ENCODE results near the gene DIS3L2. TPM values are rescaled to one million over a fixed set of nuclear protein-coding genes. Genes with fewer than 3 reads are reported as not detected.

Gene DIS3L2
- total and polyA plus RNA-seq, 2 of the 8 experiments (the other 6 are each of a cell fraction or from before 2014, with no cell fraction given) = 11.5 to 21.6 TPM

- H4K8ac ChIP-seq (ENCODE audit: extremely low read depth, insufficient read depth, low read length) = no peak overlapping the region; the same call in 1 of the 2 replicates
- no peaks in the 10 kb centered on the region for H3K27me3 ChIP-seq (replicated peaks in 1 of 4; ENCODE audit: control insufficient read depth in 3 of 4, extremely low read depth in 1 of 4, insufficient read depth in 3 of 4, low read length in 3 of 4)
- H3K27ac ChIP-seq (ENCODE audit: low read depth, low read length) = no peak overlapping the region; the same call in 1 of the 2 replicates
- H2BK5ac ChIP-seq (ENCODE audit: low read depth, low read length) = no peak overlapping the region
- ChIA-PET CTCF (ENCODE audit: partially characterized antibody) (interaction anchor here (0.6 to 2.0 kb wide), 13 partner anchors 8 to 413 kb away, joined by 3 to 6 read pairs (median 4); partner anchors contain the start of gene NPPC), POLR2A (ENCODE audit: partially characterized antibody) (no interaction called here)
- no peak overlapping the region for H3K23ac ChIP-seq (ENCODE audit: insufficient read length)
- H3K9me3 ChIP-seq (ENCODE audit: insufficient read depth in 2 of 2, low read depth in 1 of 2, low read length in 1 of 2) = peaks cover 7% of the 10 kb centered on the region in 2 experiments
- H3K4me2 ChIP-seq (ENCODE audit: insufficient read depth in 1 of 2, low read depth in 2 of 2, low read length in 2 of 2) = no peak overlapping the region
- H3K18ac ChIP-seq (ENCODE audit: extremely low read depth, low read length) = no peak overlapping the region
- no peak overlapping the region for H2AFZ ChIP-seq (ENCODE audit: low read length)
- FAIRE-seq (no peak), DNase-seq (ENCODE audit: low read depth in 1 of 2, low spot score in 2 of 2) (no peak)
- 95% methylated on average over 12 of the region's 12 CpGs; no CpG with 5 or more reads in 1 of the 2 experiments for WGBS, 2 experiments (ENCODE audit: extremely low coverage in 1 of 2, insufficient coverage in 1 of 2, insufficient read length in 1 of 2, insufficient replicate concordance in 2 of 2, low coverage in 1 of 2, low lambda C conversion rate in 2 of 2, missing lambda C conversion rate in 1 of 2)
- H3K4me3 ChIP-seq (ENCODE audit: extremely low read depth in 1 of 4, insufficient read depth in 2 of 4, low read depth in 3 of 4, low read length in 4 of 4) = no peak overlapping the region
- H3K4me1 ChIP-seq (replicated peaks in 1 of 4; ENCODE audit: control insufficient read depth in 3 of 4, insufficient read depth in 4 of 4, low read length in 3 of 4) = no peaks in the 10 kb centered on the region
- H3K79me1 ChIP-seq (ENCODE audit: low read depth, low read length) = no peaks in the 10 kb centered on the region
- H3K79me2 ChIP-seq (ENCODE audit: control insufficient read depth in 1 of 2, insufficient read depth in 2 of 2, low read length in 2 of 2) = no peaks in the 10 kb centered on the region
- no peaks in the 10 kb centered on the region for H3K36me3 ChIP-seq (ENCODE audit: control insufficient read depth in 2 of 4, insufficient read depth in 4 of 4, low read length in 3 of 4)
- no peak overlapping the region for H2BK20ac ChIP-seq (ENCODE audit: low read length)
- no peak overlapping the region for H3K9ac ChIP-seq (replicated peaks in 1 of 4; ENCODE audit: extremely low read depth in 1 of 4, low read depth in 3 of 4, low read length in 3 of 4)
- H2AK5ac ChIP-seq (ENCODE audit: low read depth, low read length) = no peak overlapping the region
- H4K5ac ChIP-seq (ENCODE audit: insufficient read length, low read depth, low read length) = no peak overlapping the region
- no peaks in the 10 kb centered on the region for H3K23me2 ChIP-seq (ENCODE audit: low read depth, low read length)
- peaks cover 0 to 2% of the 10 kb centered on the region in 2 experiments for H4K20me1 ChIP-seq (replicated peaks in 1 of 2; ENCODE audit: control insufficient read depth in 1 of 2, insufficient read depth in 2 of 2, low read length in 2 of 2)
- H3K56ac ChIP-seq (replicated peaks; ENCODE audit: insufficient read length, low read depth, low read length) = no peak overlapping the region
- H4K91ac ChIP-seq (replicated peaks; ENCODE audit: insufficient read length, low read length) = no peak overlapping the region
- no peak overlapping the region for H2BK12ac ChIP-seq (ENCODE audit: low read depth, low read length)
- TF ChIP-seq SP2 (IDR thresholded peaks at IDR 0.05; ENCODE audit: low read length) = no peak
- TF ChIP-seq CHD2 (IDR thresholded peaks at IDR 0.05; ENCODE audit: low read length) = no peak
- no peak for TF ChIP-seq YY1 (IDR thresholded peaks at IDR 0.05; ENCODE audit: low read depth, low read length)
- no peak for TF ChIP-seq HDAC6 (IDR thresholded peaks at IDR 0.05; ENCODE audit: low read depth, low read length)
- TF ChIP-seq CTCF (IDR thresholded peaks at IDR 0.05; ENCODE audit: control extremely low read depth in 1 of 3, insufficient read depth in 1 of 3, low read depth in 1 of 3, low read length in 3 of 3) = peak in 1 of 3 experiments; percentile 32; a peak in 1 of 4 replicates
- no peak overlapping the region for H3K14ac ChIP-seq (ENCODE audit: insufficient read length)
- no peak overlapping the region for H3K4ac ChIP-seq (replicated peaks; ENCODE audit: insufficient read length, low read depth, low read length)
- H2BK15ac ChIP-seq (ENCODE audit: low read length) = no peak overlapping the region
- no peak overlapping the region for H2BK120ac ChIP-seq (replicated peaks; ENCODE audit: low read depth, low read length)
These were observed 353.8 kb downstream of the DIS3L2 start for GRCh38 chr2:232315049-232315922.

All from H1 (cell line).